GM12873 (cell line): ENCODE measurements around the gene GLIS1.

ENCODE experiments used
- TF ChIP-seq, protein P1 (sequence below): IDR thresholded peaks from 2 replicates; pipeline ENCODE4 v1.5.1; 2012; ENCODE audit warnings: low read depth, mild to moderate bottlenecking, moderate library complexity, low read length, control low read depth; ENCODE audit not compliant: insufficient read depth; ENCODE audit errors: missing control alignments

Gene GLIS1

DNA sequence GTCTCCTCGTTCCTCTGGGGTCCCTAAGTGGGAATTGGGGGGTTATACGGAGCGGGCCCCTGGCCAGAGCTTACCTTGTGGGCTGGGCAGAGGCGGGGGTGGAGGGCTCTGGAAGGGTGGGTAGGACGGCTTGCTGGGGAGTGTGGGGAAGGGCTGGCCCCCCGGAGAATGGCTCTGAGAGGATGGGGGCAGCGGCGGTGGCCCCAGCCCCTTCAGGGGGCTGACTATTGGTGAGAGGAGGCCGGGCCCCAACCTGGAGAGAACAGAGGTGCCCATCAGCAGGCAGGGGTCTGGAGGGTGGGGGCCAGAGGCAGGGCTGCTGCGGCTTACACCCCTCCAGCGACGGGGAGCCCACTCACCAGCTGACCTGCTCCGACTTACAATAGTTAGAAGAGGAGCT is 229.2 kb downstream of the GLIS1 start:
- TF ChIP-seq, protein P1, sequence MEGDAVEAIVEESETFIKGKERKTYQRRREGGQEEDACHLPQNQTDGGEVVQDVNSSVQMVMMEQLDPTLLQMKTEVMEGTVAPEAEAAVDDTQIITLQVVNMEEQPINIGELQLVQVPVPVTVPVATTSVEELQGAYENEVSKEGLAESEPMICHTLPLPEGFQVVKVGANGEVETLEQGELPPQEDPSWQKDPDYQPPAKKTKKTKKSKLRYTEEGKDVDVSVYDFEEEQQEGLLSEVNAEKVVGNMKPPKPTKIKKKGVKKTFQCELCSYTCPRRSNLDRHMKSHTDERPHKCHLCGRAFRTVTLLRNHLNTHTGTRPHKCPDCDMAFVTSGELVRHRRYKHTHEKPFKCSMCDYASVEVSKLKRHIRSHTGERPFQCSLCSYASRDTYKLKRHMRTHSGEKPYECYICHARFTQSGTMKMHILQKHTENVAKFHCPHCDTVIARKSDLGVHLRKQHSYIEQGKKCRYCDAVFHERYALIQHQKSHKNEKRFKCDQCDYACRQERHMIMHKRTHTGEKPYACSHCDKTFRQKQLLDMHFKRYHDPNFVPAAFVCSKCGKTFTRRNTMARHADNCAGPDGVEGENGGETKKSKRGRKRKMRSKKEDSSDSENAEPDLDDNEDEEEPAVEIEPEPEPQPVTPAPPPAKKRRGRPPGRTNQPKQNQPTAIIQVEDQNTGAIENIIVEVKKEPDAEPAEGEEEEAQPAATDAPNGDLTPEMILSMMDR, result no peak

DNA sequence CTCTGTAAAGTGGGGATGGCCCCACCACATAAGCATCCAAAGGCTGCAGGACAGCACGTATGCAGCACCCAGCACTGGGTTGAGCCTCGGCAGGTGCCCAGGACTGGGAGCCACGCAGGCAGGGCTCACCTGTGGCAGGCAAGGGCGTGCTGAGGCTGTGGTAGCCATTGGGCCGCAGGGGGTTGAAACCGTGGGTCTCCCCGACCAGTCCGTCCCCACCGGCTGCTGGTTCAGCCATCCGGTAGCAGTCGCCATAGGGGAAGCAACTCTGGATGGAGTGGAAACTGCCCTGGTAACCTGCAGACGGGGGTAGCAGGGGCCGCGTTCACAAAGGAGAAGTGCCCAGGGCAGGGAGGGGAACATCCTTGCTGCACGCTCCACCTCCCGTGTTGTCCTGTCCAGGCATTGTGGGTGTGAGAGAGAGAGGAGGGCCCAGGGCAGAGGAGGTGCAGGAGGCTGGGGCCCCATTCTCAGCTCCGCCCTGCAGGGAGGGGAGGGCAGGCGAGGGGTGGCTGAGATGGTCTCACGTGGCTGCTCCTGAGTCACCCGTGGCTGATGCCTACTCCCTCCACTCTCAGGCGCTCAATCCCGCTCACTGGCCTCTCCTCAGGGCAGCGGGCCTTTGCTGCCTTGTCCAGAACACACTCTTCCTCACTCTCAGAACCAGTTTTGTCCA is 229.8 kb downstream of the GLIS1 start:
- TF ChIP-seq, protein P1, result no peak

DNA sequence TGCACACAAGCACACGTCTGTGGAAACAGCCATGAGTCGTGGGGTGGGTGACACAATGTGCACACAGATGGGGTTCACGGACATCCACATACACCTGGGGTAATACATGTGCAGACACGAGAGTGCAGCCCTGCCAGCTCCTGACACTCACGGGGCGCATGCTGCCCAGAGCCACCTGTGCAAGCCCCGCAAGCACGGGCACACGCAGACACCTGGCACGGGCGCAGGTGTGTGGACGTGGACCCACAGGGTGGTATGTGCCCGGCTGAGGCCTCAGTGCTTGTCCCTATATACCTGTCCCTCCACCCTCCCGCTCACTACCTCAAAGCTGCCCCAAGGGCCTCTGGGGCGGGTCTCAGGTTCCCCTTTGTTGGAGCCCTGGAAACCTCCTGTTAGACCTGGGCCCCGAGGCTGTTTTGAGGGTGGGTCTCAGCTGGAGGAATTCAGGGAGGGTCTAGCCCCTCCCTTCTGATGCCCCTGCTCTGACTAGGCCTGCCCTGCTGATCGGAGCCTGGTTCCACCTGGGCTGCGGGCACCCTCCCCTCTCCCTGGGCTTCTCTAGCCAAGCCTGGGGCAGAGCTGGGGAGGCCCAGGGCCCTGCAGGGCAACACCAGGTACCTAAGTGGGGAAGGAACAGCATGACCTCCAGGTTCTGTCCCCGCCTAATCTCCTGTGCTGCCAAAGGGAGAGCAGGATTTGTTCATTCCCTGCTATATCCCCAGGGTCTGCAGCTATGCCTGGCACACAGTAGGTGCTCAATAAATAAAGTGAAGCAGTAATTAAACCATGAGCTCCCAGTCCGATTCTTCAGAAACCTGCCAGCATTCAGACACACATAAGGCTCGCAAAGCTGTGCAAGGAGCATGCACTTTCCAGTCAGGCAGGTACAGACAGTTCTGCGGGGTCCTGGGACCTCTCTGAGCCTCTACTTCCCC is 230.6 kb downstream of the GLIS1 start:
- TF ChIP-seq, protein P1, result no peak

DNA sequence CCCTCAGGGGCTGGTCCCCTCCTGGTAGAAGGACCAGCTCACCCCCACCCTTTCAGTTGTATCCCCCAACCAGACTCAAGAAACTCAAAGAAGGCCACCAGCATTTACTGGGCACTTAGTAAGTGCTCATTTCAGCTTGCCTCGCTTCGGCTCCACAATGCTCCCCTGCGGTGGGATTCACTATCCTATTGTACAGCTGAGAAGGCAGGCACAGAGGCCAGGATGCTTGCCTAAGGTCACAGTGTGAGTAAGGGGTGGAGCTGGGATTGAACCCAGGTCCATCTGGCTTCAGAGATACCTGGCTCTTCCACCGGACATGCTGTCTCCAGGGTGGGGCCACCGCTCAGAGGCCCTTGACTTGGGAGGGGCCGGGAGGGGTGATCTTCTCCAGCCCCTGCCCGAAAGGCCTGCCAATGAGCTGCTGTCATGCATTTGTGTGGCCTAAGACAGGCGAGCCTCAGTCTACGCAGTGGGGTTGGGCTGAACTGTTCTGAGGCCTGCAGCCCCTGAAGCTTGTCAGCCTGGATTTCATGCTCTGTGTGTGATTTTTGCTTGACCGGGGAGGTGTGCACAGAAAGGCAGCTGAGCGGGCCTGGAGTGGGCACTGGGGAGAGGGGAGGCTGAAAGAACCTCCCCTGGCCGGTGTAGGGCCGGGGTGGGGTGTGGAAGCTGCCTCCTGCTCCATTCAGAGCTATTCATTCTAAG is 231.7 kb downstream of the GLIS1 start:
- TF ChIP-seq, protein P1, result no peak

DNA sequence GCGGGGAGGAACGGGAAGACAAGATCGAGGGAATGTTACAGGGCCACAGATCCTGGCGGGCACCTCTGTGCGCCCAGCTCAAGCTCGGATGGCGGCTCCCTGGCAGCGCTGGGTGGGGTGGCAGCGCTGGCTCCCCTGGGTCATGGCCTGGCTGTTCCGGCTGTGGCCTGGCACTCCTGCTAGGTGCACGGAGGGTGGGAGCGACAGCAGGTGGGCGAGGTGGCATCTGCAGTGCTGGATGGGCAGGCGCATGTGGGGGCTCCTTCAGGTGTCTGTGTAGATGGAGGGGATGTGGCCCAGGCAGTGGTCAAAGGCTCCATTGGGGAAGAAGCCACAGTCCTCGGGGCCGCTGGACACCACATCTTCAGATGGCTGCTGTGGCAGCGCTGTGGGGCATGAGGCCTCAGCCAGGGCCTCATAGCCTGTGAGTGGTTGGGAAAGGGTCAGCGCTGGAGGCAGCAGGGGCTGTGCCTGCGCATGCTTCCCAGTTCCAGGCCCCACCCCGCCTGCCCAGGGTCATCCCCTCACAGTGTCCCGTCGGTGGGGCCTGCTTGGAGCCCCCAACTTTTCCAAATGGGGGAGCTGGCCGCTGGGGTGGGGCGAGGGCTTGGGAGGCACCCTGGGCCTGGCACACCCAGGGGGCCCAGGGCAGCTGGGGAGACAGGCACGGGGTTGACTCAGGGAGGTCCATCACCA is 232.5 kb downstream of the GLIS1 start:
- TF ChIP-seq, protein P1, result no peak

DNA sequence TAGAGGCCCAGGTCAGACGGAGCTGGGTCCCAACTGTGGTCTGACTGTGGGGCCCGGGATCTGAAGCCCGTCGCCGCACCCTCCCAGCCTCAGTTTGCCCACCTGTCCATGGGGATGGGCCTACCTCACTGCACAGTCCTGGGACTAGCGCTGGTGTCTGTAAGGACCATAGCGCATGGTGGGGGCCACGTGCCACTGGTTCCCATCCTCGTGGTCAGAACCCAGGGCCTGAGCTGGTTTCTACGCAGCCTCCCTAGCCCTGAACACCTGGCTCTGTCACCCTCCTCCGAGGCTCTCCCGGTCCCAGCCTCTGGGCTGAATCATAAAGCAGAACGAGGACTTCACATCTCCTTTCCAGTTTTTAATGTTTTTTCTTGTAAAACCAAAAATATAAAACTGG is 233.1 kb downstream of the GLIS1 start:
- TF ChIP-seq, protein P1, result no peak

DNA sequence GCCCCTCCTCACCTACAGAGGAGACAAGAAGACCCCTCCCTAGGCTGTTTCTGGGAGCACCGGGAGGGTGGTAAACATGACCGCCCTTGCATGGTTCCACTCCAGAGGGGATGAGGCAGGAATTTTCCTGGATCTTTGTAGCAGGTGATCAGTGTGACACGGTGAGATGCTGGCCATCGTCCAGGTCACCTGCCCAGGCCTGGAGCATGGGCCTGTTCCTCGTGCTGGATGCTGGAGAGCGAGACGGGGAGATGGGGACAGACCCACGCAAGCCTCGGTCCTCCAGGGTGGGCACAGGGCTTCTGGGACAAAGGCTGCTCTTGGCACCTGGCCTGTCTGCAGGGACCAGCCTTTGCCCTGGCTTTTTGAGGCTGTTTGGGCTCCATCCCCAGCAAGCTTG is 233.6 kb downstream of the GLIS1 start:
- TF ChIP-seq, protein P1, result no peak
